Measurements from ENCODE around the gene FRMD6.

GRCh38 chr14:51668870-51669269, 17.2 kb downstream of the FRMD6 start:
- no peak for TF ChIP-seq CTCF (IDR thresholded peaks at IDR 0.05)
- TF ChIP-seq POLR2A (IDR thresholded peaks at IDR 0.05), result no peak

All from upper lobe of left lung (tissue), 4 donors.